ENCODE measurements around the gene JAZF1.

GRCh38 chr7:27930910-27931476, 249.6 kb downstream of the JAZF1 start:
- TF ChIP-seq CTCF (IDR thresholded peaks at IDR 0.05) = no peak
- no peak for TF ChIP-seq EZH2 (IDR thresholded peaks at IDR 0.05; ENCODE audit: borderline replicate concordance, insufficient read depth, low read depth, low read length, poor library complexity, severe bottlenecking)

Measured in B cell (primary cell).